Esophagus muscularis mucosa (tissue), 3 donors: ENCODE measurements around the gene MTNR1B.

Experiments
- POLR2AphosphoS5 ChIP-seq, 2 donors: sonication (generic); formaldehyde crosslinking; IDR thresholded peaks; one replicate each; pipeline ENCODE4 v1.6.1; 2017; ENCODE audit warnings: antibody characterized with exemption in 2 of 2
- TF ChIP-seq, protein P1 (sequence below), 3 experiments: fragments of 200-600 bp in 2 of 3; fragments of 450-650 bp in 1 of 3; sonication (generic) in 2 of 3; IDR thresholded peaks; one replicate each; pipeline ENCODE4 v1.5.1; 2017 to 2019; ENCODE audit warnings: antibody characterized with exemption in 3 of 3, mild to moderate bottlenecking in 2 of 3, moderate library complexity in 1 of 3

DNA sequence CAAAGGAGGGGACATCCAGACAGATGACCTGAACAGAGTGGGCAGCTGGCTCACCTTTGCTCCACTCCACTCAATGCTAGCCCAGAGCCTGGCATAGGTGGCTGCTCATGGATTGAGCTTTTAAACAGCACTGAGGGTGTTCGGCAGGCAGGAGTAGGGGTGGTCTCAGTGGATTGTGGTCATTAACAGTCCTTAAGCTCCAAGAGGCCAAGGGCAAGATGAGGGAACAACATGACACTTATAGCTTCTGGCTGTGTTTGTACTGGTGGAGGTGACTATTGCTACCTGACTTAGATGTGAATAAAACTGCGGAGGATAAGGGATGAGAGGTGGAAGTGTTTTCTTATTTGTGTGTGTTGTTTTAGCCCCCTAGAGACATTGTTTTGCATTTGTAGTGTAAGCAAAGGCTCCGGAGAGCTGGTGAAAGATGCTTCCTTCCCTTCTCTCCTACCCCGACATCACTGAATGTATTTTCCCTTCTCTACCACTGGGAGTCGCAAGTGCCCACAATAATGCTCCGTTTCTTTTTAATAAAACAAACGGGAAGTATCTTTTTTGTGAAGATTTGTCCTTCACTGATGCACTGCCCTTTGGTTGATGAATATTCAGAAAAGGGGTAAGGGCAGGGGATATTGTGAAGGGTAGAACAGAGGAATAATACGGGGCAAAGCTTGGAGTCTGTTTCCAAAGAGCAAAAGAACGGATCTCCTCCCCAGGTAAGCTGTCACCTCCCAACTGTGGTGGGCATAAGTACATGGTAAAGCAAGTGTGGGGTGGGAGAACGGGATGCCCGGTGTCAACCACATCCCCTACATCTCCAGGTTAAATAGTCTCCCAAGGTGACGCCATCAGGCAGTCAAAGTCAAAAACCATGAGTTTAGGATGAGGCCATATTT lies 27.5 kb upstream of the MTNR1B start:
- TF ChIP-seq, protein P1, sequence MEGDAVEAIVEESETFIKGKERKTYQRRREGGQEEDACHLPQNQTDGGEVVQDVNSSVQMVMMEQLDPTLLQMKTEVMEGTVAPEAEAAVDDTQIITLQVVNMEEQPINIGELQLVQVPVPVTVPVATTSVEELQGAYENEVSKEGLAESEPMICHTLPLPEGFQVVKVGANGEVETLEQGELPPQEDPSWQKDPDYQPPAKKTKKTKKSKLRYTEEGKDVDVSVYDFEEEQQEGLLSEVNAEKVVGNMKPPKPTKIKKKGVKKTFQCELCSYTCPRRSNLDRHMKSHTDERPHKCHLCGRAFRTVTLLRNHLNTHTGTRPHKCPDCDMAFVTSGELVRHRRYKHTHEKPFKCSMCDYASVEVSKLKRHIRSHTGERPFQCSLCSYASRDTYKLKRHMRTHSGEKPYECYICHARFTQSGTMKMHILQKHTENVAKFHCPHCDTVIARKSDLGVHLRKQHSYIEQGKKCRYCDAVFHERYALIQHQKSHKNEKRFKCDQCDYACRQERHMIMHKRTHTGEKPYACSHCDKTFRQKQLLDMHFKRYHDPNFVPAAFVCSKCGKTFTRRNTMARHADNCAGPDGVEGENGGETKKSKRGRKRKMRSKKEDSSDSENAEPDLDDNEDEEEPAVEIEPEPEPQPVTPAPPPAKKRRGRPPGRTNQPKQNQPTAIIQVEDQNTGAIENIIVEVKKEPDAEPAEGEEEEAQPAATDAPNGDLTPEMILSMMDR (IDR thresholded peaks at IDR 0.05) = peak; percentile 54 to 64 (median 57)
- TF ChIP-seq POLR2AphosphoS5 (IDR thresholded peaks at IDR 0.05) = no peak
